ENCODE results near the gene PRND.

Gene PRND

DNA sequence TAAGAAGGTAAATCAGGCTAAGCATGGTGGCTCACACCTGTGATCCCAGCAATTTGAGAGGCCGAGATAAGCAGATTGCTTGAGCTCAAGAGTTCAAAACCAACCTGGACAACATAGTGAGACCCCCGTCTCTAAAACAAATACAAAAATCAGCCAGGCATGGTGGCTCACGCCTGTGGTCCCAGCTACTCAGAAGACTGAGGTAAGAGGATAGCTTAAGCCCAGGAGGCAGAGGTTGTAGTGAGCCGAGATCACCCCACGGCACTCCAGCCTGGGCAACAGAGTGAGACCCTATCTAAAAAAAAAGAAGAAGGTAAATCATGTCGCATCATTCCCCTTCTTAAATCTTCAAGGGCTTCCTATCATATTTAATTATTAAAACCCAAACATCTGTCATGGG is 39.0 kb upstream of the PRND start:
- no peak for TF ChIP-seq EZH2 (optimal IDR thresholded peaks at IDR 0.05; ENCODE audit: low read depth, low read length)
- no peak for TF ChIP-seq EZH2phosphoT487 (IDR thresholded peaks at IDR 0.05; ENCODE audit: low read length)
- TF ChIP-seq CTCF (IDR thresholded peaks at IDR 0.05; ENCODE audit: low read length), result no peak
- DNase-seq, result no peak

DNA sequence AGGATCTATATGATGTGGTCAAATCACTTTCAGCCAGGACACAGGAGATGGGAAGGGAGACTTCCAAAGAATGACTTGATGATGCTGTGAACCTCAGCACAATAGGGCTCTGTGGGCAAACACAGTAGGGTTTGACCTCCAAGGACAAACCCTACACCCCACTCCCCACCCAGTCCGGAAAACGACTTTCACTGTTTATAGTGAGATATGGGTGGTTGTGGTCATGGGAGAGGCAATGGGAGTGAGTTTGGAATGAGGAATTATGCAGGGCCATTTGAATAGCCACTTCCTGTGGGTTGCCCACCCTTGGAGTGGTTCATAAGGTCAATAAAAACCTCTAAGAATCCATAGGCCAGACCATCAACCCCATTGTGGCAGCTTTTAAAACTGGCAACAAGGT is 38.4 kb upstream of the PRND start:
- H3K9ac ChIP-seq (ENCODE audit: low read length), result no peak overlapping the region
- H3K9me2 ChIP-seq (replicated peaks; ENCODE audit: insufficient read depth, low read length), result no peaks in the 10 kb centered on the region
- peaks cover 15% of the 10 kb centered on the region for H3K4me1 ChIP-seq (ENCODE audit: low read length)
- DNase-seq, result no peak
- H4K20me1 ChIP-seq (ENCODE audit: insufficient read depth, low read length), result no peaks in the 10 kb centered on the region
- no peak overlapping the region for H3K4me3 ChIP-seq (ENCODE audit: low read length)
- no peaks in the 10 kb centered on the region for H3K9me3 ChIP-seq (replicated peaks; ENCODE audit: insufficient read depth, low read length)
- peaks cover 16% of the 10 kb centered on the region for H3K79me2 ChIP-seq (ENCODE audit: low read length)
- H3K27ac ChIP-seq (ENCODE audit: low read length), result no peak overlapping the region
- H3F3A ChIP-seq (ENCODE audit: insufficient read depth, low read length), result peaks cover 7% of the 10 kb centered on the region
- TF ChIP-seq CTCF (IDR thresholded peaks at IDR 0.05; ENCODE audit: low read length) (no peak), EZH2 (optimal IDR thresholded peaks at IDR 0.05; ENCODE audit: low read depth, low read length) (no peak), EZH2phosphoT487 (IDR thresholded peaks at IDR 0.05; ENCODE audit: low read length) (no peak)
- no peaks in the 10 kb centered on the region; the same call in 1 of the 2 replicates for H3K36me3 ChIP-seq (replicated peaks; ENCODE audit: insufficient read depth, low read length)
- H3K27me3 ChIP-seq (replicated peaks; ENCODE audit: insufficient read depth, low read length), result no peaks in the 10 kb centered on the region
- no peak overlapping the region for H2AFZ ChIP-seq (ENCODE audit: low read length)
- no peak overlapping the region for H3K4me2 ChIP-seq (ENCODE audit: low read depth, low read length)

More for the DNA sequence above, 39.0 kb upstream of the PRND start:
- H3K4me2 ChIP-seq (ENCODE audit: low read depth, low read length), result no peak overlapping the region
- no peaks in the 10 kb centered on the region for H3K27me3 ChIP-seq (replicated peaks; ENCODE audit: insufficient read depth, low read length)
- peaks cover 7% of the 10 kb centered on the region for H3F3A ChIP-seq (ENCODE audit: insufficient read depth, low read length)
- H3K4me1 ChIP-seq (ENCODE audit: low read length), result peaks cover 11% of the 10 kb centered on the region
- no peaks in the 10 kb centered on the region for H3K9me2 ChIP-seq (replicated peaks; ENCODE audit: insufficient read depth, low read length)
- no peaks in the 10 kb centered on the region for H3K36me3 ChIP-seq (replicated peaks; ENCODE audit: insufficient read depth, low read length)
- no peaks in the 10 kb centered on the region for H4K20me1 ChIP-seq (ENCODE audit: insufficient read depth, low read length)
- no peak overlapping the region for H3K27ac ChIP-seq (ENCODE audit: low read length)
- H3K4me3 ChIP-seq (ENCODE audit: low read length), result no peak overlapping the region
- peaks cover 10% of the 10 kb centered on the region for H3K79me2 ChIP-seq (ENCODE audit: low read length)
- no peak overlapping the region for H2AFZ ChIP-seq (ENCODE audit: low read length)
- H3K9ac ChIP-seq (ENCODE audit: low read length), result no peak overlapping the region
- H3K9me3 ChIP-seq (replicated peaks; ENCODE audit: insufficient read depth, low read length), result no peaks in the 10 kb centered on the region

DNA sequence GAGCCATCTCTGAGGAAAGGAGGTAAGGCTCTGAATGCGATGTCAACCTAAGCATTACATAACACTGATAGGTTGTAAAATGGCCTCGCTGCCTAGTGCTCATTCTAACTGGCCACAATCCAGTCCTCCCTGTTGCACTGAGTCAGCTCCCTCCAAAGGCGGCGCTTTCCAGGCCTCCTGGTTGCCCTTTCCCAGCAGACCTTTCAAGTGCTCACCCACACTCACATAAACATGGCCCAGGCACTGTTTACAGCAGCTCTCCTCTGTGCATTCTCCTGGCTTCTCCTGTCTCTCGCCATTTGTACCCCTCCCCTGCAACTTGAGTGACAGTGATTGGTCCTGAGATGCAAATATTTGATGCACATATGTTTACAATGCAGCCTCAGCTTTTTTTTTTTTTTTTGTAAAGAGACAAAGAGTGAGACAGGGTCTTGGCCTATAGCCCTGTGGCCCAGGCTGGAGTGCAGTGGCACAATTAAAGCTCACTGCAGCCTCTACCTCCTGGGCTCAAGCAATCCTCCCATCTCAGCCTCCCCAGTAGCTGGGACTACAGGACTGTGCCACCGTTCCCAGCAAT is 36.8 kb upstream of the PRND start:
- Histone ChIP-seq H3K4me3 (ENCODE audit: low read length) (no peak overlapping the region), H3K4me2 (ENCODE audit: low read depth, low read length) (no peak overlapping the region), H3F3A (ENCODE audit: insufficient read depth, low read length) (peaks cover 7% of the 10 kb centered on the region), H3K79me2 (ENCODE audit: low read length) (peaks cover 33% of the 10 kb centered on the region), H3K27me3 (replicated peaks; ENCODE audit: insufficient read depth, low read length) (no peaks in the 10 kb centered on the region), H3K9ac (ENCODE audit: low read length) (no peak overlapping the region), H3K9me2 (replicated peaks; ENCODE audit: insufficient read depth, low read length) (no peaks in the 10 kb centered on the region), H3K27ac (ENCODE audit: low read length) (no peak overlapping the region), H3K9me3 (replicated peaks; ENCODE audit: insufficient read depth, low read length) (no peaks in the 10 kb centered on the region), H2AFZ (ENCODE audit: low read length) (no peak overlapping the region), H4K20me1 (ENCODE audit: insufficient read depth, low read length) (no peaks in the 10 kb centered on the region), H3K4me1 (ENCODE audit: low read length) (peaks cover 20% of the 10 kb centered on the region), H3K36me3 (replicated peaks; ENCODE audit: insufficient read depth, low read length) (no peaks in the 10 kb centered on the region; the same call in 1 of the 2 replicates)
- no peak for TF ChIP-seq CTCF (IDR thresholded peaks at IDR 0.05; ENCODE audit: low read length)
- no peak for TF ChIP-seq EZH2phosphoT487 (IDR thresholded peaks at IDR 0.05; ENCODE audit: low read length)
- no peak for TF ChIP-seq EZH2 (optimal IDR thresholded peaks at IDR 0.05; ENCODE audit: low read depth, low read length)
- no peak for DNase-seq

All from MM.1S (cell line).